Trophoblast cell (in vitro differentiated cells and primary cell): ENCODE results near the gene MARCHF10.

ENCODE experiments used
- DNase-seq, 2 donors: peaks; one replicate each; pipeline ENCODE4 v3.0.0-alpha.2; 2016
- H2AFZ ChIP-seq: 2 replicates; pipeline ENCODE4 v1.6.1; 2013; ENCODE audit warnings: low read length, moderate library complexity, mild to moderate bottlenecking; ENCODE audit not compliant: insufficient read depth, poor library complexity
- H2AK5ac ChIP-seq: 2 replicates; pipeline ENCODE4 v1.6.1; 2013; ENCODE audit warnings: mild to moderate bottlenecking, low read length
- H2BK120ac ChIP-seq: 2 replicates; pipeline ENCODE4 v1.6.1; 2013; ENCODE audit warnings: low read length, mild to moderate bottlenecking, moderate library complexity; ENCODE audit not compliant: insufficient read depth, poor library complexity
- H2BK12ac ChIP-seq: 2 replicates; pipeline ENCODE4 v1.6.1; 2013; ENCODE audit warnings: mild to moderate bottlenecking, low read length, moderate library complexity
- H2BK5ac ChIP-seq: 2 replicates; pipeline ENCODE4 v1.6.1; 2013; ENCODE audit warnings: low read length, low read depth, moderate library complexity, mild to moderate bottlenecking; ENCODE audit not compliant: poor library complexity
- H3K14ac ChIP-seq: 2 replicates; pipeline ENCODE4 v1.6.1; 2013; ENCODE audit warnings: mild to moderate bottlenecking, low read length
- H3K18ac ChIP-seq: 2 replicates; pipeline ENCODE4 v1.6.1; 2013; ENCODE audit warnings: mild to moderate bottlenecking, low read length
- H3K23ac ChIP-seq: 2 replicates; pipeline ENCODE4 v1.6.1; 2013; ENCODE audit warnings: low read length
- H3K27ac ChIP-seq: 2 replicates; pipeline ENCODE4 v1.5.1; 2013; ENCODE audit warnings: low read depth, mild to moderate bottlenecking, inconsistent platforms, low read length, moderate library complexity
- H3K27me3 ChIP-seq: 2 replicates; pipeline ENCODE4 v1.6.1; 2013; ENCODE audit warnings: inconsistent platforms, mild to moderate bottlenecking, low read length, moderate library complexity; ENCODE audit not compliant: insufficient read depth
- H3K36me3 ChIP-seq, 2 experiments: 1 replicate in 1 of 2; 2 replicates in 1 of 2; pipeline ENCODE4 v1.6.1; 2013; ENCODE audit warnings: low read length in 2 of 2, mild to moderate bottlenecking in 2 of 2, moderate library complexity in 1 of 2; ENCODE audit not compliant: insufficient read depth in 2 of 2, control insufficient read depth in 1 of 2
- H3K4ac ChIP-seq: 2 replicates; pipeline ENCODE4 v1.6.1; 2013; ENCODE audit warnings: low read depth, mild to moderate bottlenecking, low read length, moderate library complexity
- H3K4me1 ChIP-seq, 2 experiments: 1 replicate in 1 of 2; 2 replicates in 1 of 2; pipeline ENCODE4 v1.6.1; 2013; ENCODE audit warnings: low read length in 2 of 2, mild to moderate bottlenecking in 2 of 2, moderate library complexity in 1 of 2; ENCODE audit not compliant: insufficient read depth in 2 of 2, control insufficient read depth in 1 of 2
- H3K4me2 ChIP-seq: 2 replicates; pipeline ENCODE4 v1.6.1; 2013; ENCODE audit warnings: inconsistent platforms, mild to moderate bottlenecking, low read length, moderate library complexity
- H3K4me3 ChIP-seq: 2 replicates; pipeline ENCODE4 v1.5.1; 2013; ENCODE audit warnings: mild to moderate bottlenecking, low read depth, low read length, inconsistent platforms
- H3K79me1 ChIP-seq: one replicate; pipeline ENCODE4 v1.6.1; 2013; ENCODE audit warnings: low read length
- H3K79me2 ChIP-seq: 2 replicates; pipeline ENCODE4 v1.6.1; 2013; ENCODE audit warnings: low read length, mild to moderate bottlenecking; ENCODE audit not compliant: control insufficient read depth, insufficient read depth, poor library complexity
- H3K9ac ChIP-seq: 2 replicates; pipeline ENCODE4 v1.6.1; 2013; ENCODE audit warnings: mild to moderate bottlenecking, low read length
- H3K9me3 ChIP-seq: 2 replicates; pipeline ENCODE4 v1.6.1; 2013; ENCODE audit warnings: low read depth, mild to moderate bottlenecking, control low read depth, inconsistent platforms, low read length; ENCODE audit not compliant: insufficient read depth
- H4K12ac ChIP-seq: 2 replicates; pipeline ENCODE4 v1.6.1; 2013; ENCODE audit warnings: low read depth, mild to moderate bottlenecking, low read length, moderate library complexity
- H4K8ac ChIP-seq: 2 replicates; pipeline ENCODE4 v1.6.1; 2013; ENCODE audit warnings: low read depth, mild to moderate bottlenecking, low read length, moderate library complexity
- H4K91ac ChIP-seq: one replicate; pipeline ENCODE4 v1.6.1; 2013; ENCODE audit warnings: low read depth, mild to moderate bottlenecking, low read length, moderate library complexity
- WGBS: extraction: QIAGEN DNeasy Blood & Tissue Kit; methylation state at CpG from one replicate; pipeline ENCODE4 v1.1.7; 2013; ENCODE audit warnings: missing lambda C conversion rate; ENCODE audit not compliant: insufficient read length, insufficient coverage; ENCODE audit errors: extremely low coverage; 5-methylcytosine and 5-hydroxymethylcytosine counted together

MARCHF10 gene

DNA sequence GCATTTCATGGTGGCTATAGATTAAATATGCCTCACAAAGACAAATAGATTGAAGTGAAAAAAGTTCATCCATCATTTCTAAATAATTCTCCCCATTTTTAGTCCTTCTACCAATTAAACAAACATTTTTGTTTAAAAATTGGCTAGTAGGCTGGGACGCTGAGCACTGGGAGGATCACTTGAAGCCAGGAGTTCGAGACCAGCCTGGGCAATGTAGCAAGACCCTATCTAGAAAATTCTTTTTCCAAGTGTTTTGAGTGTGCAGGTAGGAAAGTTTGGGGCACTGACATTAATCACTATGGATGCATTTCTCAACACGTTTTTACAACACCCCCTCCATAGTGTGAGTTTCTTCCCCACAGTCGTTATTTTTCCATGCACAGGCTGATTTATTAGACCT is 123.9 kb downstream of the MARCHF10 start:
- no peak overlapping the region for H3K27ac ChIP-seq
- no peak for DNase-seq

DNA sequence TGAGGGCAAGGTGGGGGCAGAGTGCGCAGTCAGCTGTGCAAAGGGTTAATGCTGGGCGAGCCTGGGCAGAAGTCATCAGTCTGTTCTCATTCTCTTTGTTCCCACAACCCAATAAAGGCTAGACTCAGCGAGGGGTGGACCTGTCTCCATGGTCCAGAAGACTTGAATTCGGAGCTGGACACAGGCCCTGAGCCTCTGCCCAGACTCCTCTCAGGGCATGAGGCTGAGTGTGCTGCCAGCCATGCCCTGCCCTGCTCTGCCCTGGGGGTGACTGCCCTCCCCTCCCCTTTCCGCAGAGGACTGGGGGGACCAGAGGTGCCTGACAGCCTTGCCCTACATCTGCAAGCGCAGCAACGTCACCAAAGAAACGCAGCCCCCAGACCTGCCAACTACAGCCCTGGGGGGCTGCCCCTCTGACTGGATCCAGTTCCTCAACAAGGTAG is 126.2 kb downstream of the MARCHF10 start:
- Histone ChIP-seq H2AK5ac (no peak overlapping the region), H3K14ac (no peak overlapping the region), H3K4ac (no peak overlapping the region), H3K27me3 (no peaks in the 10 kb centered on the region), H4K91ac (no peak overlapping the region), H3K4me1 (no peaks in the 10 kb centered on the region), H3K27ac (no peak overlapping the region), H3K79me1 (no peaks in the 10 kb centered on the region), H3K4me2 (no peak overlapping the region), H3K79me2 (no peaks in the 10 kb centered on the region), H2BK12ac (no peak overlapping the region), H3K36me3 (peaks cover 60 to 66% of the 10 kb centered on the region in 2 experiments), H2BK5ac (no peak overlapping the region), H4K12ac (no peak overlapping the region), H3K9me3 (no peaks in the 10 kb centered on the region), H3K4me3 (peak overlapping the region; percentile 23), H3K23ac (no peak overlapping the region), H3K18ac (no peak overlapping the region), H4K8ac (no peak overlapping the region), H2BK120ac (no peak overlapping the region), H3K9ac (no peak overlapping the region), H2AFZ (no peak overlapping the region)
- DNase-seq: no peak
- no CpG with 5 or more reads among the region's 8 CpGs for WGBS

More for the DNA sequence above, 123.9 kb downstream of the MARCHF10 start:
- H3K79me1 ChIP-seq: no peaks in the 10 kb centered on the region
- H3K79me2 ChIP-seq: no peaks in the 10 kb centered on the region
- H3K4me1 ChIP-seq: no peaks in the 10 kb centered on the region
- no peaks in the 10 kb centered on the region for H3K27me3 ChIP-seq
- H4K12ac ChIP-seq: no peak overlapping the region
- no peak overlapping the region for H2BK12ac ChIP-seq
- no peak overlapping the region for H3K9ac ChIP-seq
- H3K4ac ChIP-seq: no peak overlapping the region
- H2AFZ ChIP-seq: no peak overlapping the region
- WGBS: no CpG with 5 or more reads among the region's 4 CpGs
- H3K36me3 ChIP-seq: peaks cover 57 to 64% of the 10 kb centered on the region in 2 experiments
- no peak overlapping the region for H3K23ac ChIP-seq
- no peak overlapping the region for H3K4me3 ChIP-seq
- H3K4me2 ChIP-seq: no peak overlapping the region
- H4K91ac ChIP-seq: no peak overlapping the region
- no peak overlapping the region for H2BK5ac ChIP-seq
- H2BK120ac ChIP-seq: no peak overlapping the region
- no peak overlapping the region for H4K8ac ChIP-seq
- H3K14ac ChIP-seq: no peak overlapping the region
- no peaks in the 10 kb centered on the region for H3K9me3 ChIP-seq
- H3K18ac ChIP-seq: no peak overlapping the region
- H2AK5ac ChIP-seq: no peak overlapping the region

DNA sequence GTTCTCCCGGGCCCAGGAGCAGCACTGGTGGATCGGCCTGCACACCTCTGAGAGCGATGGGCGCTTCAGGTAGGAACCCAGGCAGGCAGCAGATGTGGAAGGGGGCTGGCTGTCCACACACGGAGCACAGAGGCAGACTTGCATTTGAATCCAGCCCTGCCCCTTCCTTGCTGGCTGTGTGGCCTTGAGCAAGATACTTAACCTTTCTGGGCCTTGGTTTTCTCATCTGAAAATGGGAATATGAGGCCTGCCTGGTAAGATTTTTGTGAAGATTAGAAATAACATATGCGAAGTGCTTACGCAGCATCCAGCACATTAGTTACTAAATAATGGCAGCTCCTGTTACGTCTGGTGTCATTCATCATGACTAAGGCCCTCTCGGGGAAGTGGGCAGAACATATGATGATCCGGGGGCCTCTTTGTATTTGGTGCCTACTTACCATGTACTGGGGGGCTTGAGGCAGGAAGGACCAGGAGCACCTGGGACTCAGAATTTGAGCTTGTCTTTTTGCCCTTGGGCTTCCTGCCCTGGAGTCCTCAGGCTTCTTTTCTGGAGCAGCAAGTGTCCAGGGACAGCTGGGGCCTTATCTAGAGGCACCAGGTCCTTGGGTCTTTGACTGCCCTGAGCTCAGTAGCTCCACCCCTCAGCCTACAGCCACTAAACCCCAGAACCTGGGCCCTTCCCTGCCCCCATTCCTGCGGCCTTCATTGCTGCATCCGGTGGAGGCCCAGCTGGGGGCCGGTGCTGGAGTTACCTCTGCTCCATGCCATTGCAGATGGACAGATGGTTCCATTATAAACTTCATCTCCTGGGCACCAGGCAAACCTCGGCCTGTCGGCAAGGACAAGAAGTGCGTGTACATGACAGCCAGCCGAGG is 126.8 kb downstream of the MARCHF10 start:
- no peak overlapping the region for H3K4ac ChIP-seq

GRCh38 chr17:62680541-62681052 is 127.5 kb downstream of the MARCHF10 start:
- Histone ChIP-seq H3K4me2 (no peak overlapping the region), H3K9ac (no peak overlapping the region), H2BK12ac (no peak overlapping the region), H3K36me3 (peaks cover 67 to 73% of the 10 kb centered on the region in 2 experiments), H2BK5ac (no peak overlapping the region), H3K27ac (no peak overlapping the region), H2BK120ac (no peak overlapping the region), H3K23ac (no peak overlapping the region), H2AK5ac (no peak overlapping the region), H2AFZ (no peak overlapping the region), H3K4me1 (no peaks in the 10 kb centered on the region), H4K8ac (no peak overlapping the region), H3K9me3 (peaks cover 2% of the 10 kb centered on the region), H4K12ac (no peak overlapping the region), H3K79me1 (no peaks in the 10 kb centered on the region), H3K4me3 (peak overlapping the region; percentile 33), H4K91ac (no peak overlapping the region), H3K4ac (no peak overlapping the region), H3K14ac (no peak overlapping the region), H3K79me2 (no peaks in the 10 kb centered on the region), H3K18ac (no peak overlapping the region), H3K27me3 (no peaks in the 10 kb centered on the region)
- no CpG with 5 or more reads among the region's 36 CpGs for WGBS
- DNase-seq: no peak

More for the DNA sequence above, 126.8 kb downstream of the MARCHF10 start:
- H2AFZ ChIP-seq: no peak overlapping the region
- no peak overlapping the region for H4K12ac ChIP-seq
- peak overlapping the region; percentile 23 for H3K4me3 ChIP-seq
- no peak overlapping the region for H3K9ac ChIP-seq
- H3K36me3 ChIP-seq: peaks cover 62 to 69% of the 10 kb centered on the region in 2 experiments
- H3K14ac ChIP-seq: no peak overlapping the region
- H3K79me1 ChIP-seq: no peaks in the 10 kb centered on the region
- no peak overlapping the region for H3K4me2 ChIP-seq
- no peak overlapping the region for H3K27ac ChIP-seq
- no peaks in the 10 kb centered on the region for H3K79me2 ChIP-seq
- H3K4me1 ChIP-seq: no peaks in the 10 kb centered on the region
- H2BK5ac ChIP-seq: no peak overlapping the region
- no peaks in the 10 kb centered on the region for H3K9me3 ChIP-seq
- H2BK12ac ChIP-seq: no peak overlapping the region
- no peak overlapping the region for H2AK5ac ChIP-seq
- no peak overlapping the region for H2BK120ac ChIP-seq
- no CpG with 5 or more reads among the region's 17 CpGs for WGBS
- DNase-seq: no peak
- no peak overlapping the region for H3K18ac ChIP-seq
- H3K27me3 ChIP-seq: no peaks in the 10 kb centered on the region
- no peak overlapping the region for H4K91ac ChIP-seq
- H3K23ac ChIP-seq: no peak overlapping the region
- H4K8ac ChIP-seq: no peak overlapping the region
